NCI-H69 (cell line): ENCODE measurements around the gene TMEM187.
"Not testable (repeated sequence)": the region's sequence is repeated elsewhere in the genome, so short reads cannot be mapped to it uniquely, and the experiment has no call there.

ENCODE experiments used
- DNase-seq: peaks from one replicate; lab custom pipeline; 2025; lab: John Stamatoyannopoulos, UW

TMEM187 gene

DNA sequence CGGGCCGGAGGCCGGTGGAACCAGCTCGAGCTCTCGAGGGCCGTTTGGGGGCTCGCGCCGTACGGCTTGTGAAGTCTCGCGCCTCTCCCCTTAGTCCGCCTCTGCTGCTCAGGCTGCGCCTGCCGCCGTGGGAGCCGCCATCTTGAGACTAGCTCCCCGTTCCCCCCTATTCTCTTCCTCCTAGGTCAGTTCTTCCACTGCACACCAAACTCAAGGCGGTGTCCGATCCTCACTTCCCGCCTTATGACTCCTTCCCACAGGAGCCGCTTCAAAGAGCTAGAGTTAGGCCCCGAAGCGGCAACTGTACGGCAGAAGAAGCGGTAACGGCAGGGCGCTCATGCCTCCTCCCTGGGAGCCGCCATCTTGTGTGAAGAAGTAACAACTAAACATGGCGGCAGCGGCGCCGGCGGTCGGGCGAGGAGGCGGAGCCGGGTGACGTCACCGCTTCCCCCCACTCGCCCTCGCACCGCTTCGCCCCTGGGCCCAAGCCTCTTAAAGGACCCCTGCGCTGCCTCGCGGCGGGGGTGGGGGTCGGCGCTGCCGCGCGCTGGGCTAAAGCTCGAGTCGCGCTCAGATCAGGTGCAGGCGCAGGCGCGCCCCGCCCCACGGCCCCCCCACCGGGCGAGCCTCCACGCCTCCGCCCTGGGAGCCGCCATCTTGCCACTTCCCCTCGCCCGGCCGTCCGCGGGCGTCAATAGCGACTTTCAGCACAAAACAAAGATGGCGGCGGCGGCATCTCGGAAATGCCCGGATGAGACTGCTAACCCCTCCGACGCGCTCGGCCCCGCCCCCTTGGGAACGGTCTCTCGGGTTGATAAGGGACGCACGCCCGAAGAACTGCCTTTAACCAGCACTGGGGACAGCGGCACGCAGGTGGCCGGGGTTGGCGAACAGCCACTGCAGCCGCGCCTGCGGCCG, 845 bp upstream of the TMEM187 start, which contains the start of gene HCFC1:
Gene HCFC1, minus strand, starts transcription at position 369 of the 918 bp plus-strand sequence. CDS start 978 bp downstream, outside the sequence.
- DNase-seq, result peak; percentile 97

GRCh38 chrX:153973127-153974002, 811 bp downstream of the TMEM187 start:
- DNase-seq, result peak; percentile 88

DNA sequence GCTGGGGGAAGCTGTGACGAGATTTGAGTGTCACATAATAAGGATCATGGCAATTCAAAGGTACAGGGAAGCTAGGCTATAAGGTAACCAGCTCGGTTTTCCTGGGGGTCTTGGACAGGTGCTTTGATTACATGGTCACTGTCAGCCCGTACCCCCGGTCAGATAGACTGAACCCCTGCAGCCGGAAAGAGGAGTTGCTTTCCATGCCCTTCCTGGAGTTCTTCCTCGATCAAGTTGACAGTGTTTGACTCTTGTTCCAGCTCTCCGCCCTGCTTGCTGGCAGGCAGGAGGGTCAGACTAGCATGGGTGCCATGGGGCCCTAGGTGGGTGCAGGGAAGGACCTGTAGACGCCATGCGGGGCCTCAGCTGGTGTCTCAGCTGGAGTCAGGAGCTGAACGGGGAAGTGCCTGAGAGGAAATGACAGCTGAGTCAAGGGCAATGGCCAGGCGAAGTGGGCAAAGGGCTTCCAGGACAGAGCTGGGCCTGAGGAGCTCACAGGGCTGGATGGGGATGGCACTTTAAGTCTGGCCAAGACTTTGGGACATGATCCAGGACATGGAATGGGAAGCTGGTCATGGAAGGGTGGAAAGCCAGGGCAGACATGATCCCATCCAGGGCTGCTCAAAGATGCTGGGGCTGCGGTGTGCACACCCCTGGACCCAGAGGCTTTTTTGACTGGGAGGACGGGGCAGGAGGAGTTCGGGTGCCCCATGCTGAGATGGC, 1.6 kb downstream of the TMEM187 start:
- peak; percentile 50 for DNase-seq

DNA sequence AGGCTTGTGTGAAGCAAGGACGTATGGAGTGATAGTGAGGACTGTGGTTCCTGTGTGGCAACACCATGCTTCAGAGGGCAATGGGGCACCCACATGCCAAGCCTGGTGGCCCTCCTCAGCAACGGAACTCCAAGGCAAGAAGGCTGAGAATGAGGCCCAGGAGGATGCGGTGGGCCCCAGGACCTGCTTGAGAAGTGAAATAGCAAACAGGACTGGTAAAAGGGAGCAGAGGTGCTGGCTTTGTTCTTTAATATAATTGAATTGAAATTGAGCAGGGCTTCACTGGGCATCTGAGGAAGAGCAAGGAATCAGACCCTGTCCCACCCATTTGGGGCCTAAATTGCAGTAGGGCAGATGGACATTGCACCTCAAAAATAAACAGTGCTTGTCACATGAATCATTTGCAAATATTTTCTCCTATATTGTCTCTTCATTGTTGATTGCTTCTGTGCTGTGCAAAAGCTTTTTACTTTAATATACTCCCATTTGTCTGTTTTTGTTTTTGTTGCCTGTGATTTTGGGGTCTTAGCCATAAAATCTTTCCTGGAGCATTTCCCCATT, 2.3 kb downstream of the TMEM187 start:
- DNase-seq, result peak; percentile 25

DNA sequence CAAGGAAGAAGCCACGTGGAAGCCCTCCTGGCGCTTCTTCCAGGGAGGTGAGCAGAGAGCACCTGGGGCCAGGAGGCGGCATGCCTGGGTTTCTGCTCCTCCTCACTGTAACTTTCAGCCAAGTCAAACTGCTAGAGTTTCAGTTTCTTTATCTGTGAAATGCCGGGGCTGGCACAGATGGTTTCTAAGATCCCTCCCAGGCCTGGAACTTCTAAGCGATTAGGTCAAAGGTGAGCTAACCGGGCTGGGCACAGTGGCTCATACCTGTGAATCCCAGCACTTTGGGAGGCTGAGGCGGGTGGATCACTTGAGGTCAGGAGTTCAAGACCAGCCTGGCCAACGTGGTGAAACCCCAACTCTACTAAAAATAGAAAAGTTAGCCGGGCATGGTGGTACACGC, 7.8 kb downstream of the TMEM187 start:
- DNase-seq, result not testable (repeated sequence)

GRCh38 chrX:153981231-153981630, 8.7 kb downstream of the TMEM187 start:
- no peak for DNase-seq

- DNase-seq, result no peak
These were observed 9.4 kb downstream of the TMEM187 start for GRCh38 chrX:153981771-153982533.

DNA sequence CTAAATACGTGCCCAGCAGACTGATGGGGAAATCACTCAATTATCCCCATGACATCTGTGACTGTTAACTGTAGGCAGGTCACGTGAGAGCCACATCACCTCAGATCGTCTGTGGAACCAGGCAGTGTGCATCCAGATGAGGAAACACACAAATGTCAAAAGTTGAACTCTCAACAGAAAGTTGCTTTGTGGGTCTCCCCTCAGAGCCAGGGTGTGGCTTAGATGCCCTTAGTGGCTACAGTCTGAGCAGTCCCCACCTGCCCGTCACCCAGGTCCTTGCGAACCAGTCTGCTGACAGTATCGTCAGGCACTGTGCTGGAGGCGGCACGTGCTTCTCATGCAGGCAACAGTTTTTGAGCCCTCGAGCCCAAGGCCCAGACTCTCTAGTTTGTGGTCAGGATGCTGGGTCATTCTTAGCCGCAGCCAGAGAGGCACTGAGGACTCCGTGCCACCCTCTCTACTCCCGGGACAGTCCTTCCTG, 10.8 kb downstream of the TMEM187 start:
- no peak for DNase-seq

DNA sequence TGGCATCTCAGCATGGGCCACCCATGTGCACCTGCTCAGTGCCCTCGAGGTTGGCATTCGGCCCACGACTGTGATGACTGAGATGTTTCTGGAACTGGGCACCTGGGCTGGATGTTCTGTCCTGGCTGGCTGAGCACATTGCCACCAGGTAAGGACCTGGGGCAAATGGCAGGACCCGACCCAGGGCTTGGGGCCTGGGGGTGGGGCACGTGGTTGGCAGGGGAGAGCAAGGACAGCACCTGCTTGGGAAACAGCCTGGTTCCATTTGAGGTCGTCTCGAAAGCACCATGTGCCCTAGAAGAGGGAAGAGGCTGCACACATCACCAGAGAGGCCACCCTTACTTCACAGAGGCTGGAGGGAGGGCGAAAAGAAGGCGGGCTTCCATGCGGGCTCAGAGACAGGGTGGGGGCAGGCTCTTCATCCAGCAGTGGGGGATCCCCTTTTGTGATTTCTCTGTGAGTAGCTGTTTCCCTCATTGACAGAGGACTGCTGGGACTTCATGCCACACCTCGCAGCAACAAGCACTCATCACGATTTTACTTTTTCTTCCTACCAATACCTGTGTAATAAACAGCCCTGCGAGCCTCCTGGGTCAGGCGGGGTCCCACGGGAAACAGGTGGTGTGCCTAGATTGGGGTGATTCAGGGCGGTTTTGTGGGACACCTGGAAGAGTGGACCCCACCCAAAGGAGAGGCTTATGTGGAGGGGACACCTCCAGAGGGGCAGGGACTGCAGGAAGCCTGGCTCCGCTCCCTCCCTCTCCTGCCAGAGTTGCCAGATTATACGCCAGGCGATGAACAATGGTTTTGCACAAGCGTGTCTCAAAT, 12.0 kb downstream of the TMEM187 start:
- DNase-seq, result no peak

- no peak for DNase-seq
These were observed 15.9 kb downstream of the TMEM187 start for GRCh38 chrX:153988493-153988892.

GRCh38 chrX:153989973-153990655, 17.6 kb downstream of the TMEM187 start:
- no peak for DNase-seq

DNA sequence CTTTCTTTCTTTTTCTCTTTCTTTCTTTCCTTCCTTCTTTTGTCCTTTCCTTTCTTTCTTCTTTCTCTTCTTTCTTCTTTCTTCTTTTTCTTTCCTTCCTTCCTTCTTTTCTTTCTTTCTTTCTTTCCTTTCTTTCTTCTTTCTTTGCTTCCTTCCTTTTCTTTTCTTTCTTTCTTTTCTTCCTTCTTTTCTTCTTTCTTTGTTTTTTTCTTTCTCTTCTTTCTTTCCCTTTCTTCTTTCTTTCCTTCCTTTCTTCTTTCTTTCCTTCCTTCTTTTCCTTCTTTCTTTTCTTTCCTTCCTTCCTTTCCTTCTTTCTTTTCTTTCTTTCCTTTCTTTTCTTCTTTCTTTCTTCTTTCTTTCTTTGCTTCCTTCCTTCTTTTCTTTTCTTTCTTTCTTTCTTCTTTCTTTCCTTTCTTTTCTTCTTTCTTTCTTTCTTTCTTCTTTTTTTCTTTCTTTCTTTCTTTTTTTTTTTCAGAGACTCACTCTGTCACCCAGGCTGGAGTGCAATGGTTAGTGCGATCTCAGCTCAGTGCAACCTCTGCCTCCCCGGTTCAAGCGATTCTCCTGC, 18.5 kb downstream of the TMEM187 start:
- no peak for DNase-seq

GRCh38 chrX:153992180-153992579, 19.6 kb downstream of the TMEM187 start:
- no peak for DNase-seq

DNA sequence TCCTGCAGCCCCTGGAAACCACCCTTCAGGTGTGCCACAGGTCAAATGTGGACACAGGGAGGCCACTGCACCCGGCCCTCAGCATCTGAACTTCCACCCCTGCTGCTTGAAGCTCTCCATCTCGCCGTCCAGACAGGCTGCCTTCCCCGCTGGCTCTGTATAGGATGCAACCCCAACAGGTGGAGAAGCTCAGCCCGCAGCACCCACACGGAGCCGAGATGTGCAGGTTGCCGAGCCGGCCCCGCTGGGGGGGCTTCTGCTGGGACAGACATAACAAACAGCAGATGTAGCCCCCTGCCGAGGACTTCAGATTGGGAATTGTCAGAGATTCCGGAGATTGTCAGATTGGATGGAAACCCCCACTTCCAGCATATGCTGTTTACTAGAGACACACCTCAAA, 20.5 kb downstream of the TMEM187 start:
- peak; percentile 30 for DNase-seq

DNA sequence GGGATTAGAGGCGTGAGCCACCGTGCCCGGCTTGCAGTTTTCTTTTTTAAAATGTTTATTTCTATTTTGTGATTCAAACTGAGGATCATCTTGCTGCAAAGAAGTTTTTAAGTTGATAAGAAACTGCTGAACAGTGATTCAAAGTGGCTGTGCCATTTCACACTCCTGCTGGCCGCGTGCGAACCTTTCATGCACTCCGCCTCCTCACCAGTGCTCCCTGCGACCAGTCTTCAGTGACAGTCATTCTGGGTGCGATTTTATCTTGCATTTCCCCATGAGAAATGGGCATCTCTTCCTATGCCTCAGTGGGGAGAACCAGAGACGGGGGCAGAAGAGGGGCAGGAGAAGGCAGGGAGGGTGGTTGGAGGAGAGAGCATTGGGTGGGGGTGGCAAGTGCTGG, 21.4 kb downstream of the TMEM187 start:
- DNase-seq, result no peak

DNA sequence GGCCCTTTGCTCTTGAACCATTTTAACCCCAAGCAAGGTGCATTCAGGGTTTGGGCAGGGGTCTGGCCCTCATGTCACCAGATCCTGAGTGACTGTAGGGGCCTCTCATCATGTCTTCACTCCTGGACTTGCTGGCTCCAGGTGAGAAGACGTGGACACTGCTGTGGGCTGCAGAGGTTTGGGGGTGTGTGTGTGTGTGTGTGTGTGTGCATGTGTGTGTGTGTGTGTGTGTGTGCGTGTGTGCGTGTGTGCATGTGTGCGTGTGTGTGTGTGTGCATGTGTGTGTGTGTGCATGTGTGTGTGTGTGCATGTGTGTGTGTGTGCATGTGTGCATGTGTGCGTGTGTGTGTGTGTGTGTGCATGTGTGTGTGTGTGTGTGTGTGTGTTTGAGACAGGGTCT, 21.8 kb downstream of the TMEM187 start:
- DNase-seq, result not testable (repeated sequence)

GRCh38 chrX:153995504-153995903, 22.9 kb downstream of the TMEM187 start:
- no peak for DNase-seq

DNA sequence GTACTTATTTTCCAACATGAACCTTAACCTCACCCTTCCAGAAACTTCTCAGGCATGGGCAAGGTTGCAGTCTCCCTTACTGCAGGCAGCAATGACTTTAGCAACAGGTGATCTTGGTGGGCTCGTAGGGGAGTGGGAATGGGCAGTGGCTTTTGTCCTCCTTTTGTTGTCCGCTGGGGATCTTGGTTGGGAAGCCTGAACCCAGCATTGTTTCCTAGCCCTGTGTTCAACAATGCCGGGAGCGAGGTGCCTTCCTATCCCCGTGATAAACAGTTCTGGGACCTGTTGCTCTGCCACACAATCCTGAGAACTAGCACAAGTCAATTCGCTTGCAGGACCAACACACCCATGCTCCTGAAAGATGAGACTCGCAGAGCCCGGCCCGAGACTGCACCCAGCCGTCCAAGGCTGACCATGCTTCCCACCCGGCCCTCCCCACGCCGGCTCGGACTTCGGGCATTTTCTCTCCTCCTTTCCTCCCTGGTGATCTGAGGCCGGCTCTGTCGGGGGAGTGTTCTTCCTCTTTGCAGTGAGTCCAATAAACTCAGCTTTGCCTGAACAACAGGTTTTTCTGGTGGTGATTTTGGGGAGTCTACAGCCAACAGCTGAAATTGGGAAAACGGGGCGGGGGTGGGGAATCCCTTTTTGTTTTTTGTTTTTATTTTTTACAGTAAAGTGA, 26.9 kb downstream of the TMEM187 start:
- no peak for DNase-seq
